Lung microvascular endothelial cell (primary cell): ENCODE results near the gene RAB8A. TPM values are rescaled to one million over a fixed set of nuclear protein-coding genes. Genes with fewer than 3 reads are reported as not detected.
"Not testable (repeated sequence)": the region's sequence is repeated elsewhere in the genome, so short reads cannot be mapped to it uniquely, and the experiment has no call there.

Source experiments
- DNase-seq, 2 donors: peaks; one replicate each; pipeline versions ENCODE4 v3.0.0 to v3.0.0-alpha.2; 2010; ENCODE audit warnings: low read depth in 2 of 2
- total RNA-seq: library from RNA; depleted of rRNA; stranded (reverse); fragments of >200 nt; gene quantifications from 2 replicates; pipeline ENCODE4 v1.2.1, GENCODE V29; 2014

Gene RAB8A
- total RNA-seq, 1 donor from 2014 or later, result 114 TPM

DNA sequence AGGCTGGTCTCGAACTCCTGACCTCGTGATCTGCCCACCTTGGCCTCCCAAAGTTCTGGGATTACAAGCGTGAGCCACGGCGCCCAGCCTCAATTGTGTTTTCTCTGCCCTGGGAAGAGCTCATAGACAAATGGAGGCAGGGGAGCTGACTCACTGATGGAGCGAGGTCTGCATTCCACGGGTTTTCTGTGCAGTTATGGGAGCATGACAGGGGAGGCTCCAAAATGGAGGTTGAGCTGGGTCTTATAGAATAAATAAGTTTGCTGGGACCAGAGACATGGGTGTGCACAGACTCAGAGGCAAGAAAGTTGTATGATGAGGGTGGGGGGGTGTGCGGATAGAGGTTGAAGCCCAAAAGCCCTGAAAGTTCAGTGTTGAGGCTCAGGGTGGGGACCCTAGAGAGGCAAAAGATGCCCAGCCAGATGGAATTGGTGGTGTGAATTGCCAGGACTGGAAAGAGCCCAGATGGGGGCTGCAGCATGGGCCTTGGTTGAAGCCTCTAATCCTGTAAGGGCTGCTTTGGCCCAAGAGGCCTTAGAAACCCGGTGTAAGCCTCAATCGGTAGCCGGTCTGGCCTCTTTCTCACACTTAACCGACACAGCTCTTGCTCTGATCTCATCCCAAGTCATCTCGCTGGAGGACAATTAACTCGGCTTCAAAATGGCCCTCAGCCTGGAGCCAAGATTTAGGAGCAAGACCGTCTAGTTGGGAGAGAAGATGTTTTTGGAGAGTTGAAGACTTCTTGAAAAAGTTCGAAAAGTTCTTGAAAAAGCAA lies 33.5 kb upstream of the RAB8A start:
- DNase-seq, result peak; percentile 50 to 63

DNA sequence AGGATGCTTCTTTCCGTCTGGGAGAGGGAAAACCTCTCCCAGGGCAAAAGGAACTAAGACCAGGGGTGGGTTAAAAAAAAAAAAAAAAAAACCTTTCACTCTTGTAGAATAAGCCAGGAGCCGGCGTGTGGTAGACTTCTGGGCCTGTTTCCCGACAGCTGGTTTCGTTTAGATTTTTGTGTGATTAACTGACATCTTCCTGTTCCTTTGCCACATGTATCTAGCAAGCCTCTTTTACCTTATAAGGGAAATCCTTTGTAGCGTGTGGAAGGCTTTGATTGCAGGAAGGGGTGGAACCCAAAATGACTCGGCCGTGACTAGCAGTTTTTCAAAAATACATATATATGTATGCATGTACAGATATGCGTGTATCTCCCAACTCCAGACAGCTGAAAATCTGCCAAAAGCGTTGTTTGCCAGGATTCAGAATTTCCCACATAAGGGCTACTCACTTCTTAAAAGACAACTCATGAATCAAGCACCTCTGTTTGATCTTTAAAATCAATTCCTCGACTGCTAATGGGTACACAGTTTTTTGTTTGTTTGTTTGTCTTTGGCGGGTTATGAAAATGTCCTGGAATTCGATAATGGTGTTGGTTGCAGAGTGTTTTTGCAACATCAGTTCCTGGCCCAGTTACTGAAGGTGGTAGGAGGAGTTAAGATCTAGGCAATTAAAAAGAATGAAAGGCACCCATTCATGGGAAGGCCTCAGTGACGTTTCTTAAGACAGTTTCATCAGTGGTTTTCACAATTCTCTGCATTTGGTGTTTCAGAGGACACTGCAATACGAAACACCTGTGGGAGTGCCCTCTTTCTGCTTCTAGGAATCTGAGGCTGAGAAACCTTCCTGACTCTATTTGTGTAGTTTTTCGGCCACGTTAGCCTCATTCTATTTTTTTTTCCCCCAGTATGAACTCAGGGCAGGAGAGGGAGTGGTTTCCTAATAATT lies 32.7 kb upstream of the RAB8A start:
- DNase-seq, result peak; percentile 96 to 98

DNA sequence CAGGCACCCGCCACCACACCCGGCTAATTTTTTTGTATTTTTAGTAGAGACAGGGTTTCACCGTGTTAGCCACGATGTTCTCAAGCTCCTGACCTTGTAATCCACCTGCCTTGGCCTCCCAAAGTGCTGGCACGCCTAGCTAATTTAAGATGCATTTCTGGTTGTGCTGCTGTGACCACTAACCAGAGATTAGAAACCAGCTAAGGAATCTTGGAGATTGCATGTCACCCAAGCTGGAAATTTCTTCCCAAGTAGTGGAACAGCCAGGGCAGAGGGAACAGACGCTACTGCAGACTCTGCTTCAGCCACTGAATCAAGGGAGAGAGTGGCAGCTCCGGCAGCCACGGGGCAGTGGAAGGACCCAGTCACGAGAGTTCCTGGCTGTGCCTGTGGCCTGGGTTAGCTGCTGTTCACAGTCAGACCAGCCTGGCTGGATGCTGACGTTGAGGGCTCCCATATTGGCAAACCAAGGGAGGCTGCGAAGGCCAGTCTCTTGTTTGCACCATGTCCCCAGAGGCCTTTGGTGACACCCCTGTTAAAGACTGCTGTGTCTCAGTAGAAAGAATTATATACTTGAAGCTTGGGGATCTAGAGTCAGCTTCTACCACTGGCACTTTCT lies 27.5 kb upstream of the RAB8A start:
- DNase-seq, result no peak

DNA sequence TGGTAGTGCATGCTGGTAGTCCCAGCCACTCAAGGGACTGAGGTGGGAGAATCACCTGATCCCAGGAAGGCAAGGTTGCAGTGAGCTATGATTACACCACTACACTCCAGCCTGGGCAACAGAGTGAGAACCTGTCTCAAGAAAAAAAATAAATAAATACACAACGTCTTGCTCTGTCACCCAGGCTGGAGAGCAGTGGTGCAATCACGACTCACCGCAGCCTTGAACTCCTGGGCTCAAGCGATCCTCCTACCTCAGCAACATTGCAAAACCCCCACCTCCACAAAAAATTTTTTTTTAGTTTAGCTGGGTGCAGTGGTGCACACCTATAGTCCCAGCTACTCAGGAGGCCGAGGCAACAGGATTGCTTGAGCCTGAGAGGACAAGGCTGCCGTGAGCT lies 26.6 kb upstream of the RAB8A start:
- no peak for DNase-seq

DNA sequence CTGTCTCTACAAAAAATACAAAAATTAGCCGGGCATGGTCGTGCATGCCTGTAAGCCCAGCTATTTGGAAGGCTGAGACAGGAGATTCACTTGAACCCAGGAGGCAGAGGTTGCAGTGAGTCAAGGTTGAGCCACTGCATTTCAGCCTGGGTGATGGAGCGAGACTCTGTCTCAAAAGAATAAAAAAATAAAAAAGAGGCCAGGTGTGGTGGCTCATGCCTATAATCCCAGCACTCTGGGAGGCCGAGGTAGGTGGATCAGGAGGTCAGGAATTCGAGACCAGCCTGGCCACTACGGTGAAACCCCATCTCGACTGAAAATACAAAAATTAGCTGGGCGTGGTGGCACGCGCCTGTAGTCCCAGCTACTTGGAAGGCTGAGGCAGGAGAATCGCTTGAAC lies 24.3 kb upstream of the RAB8A start:
- DNase-seq, result not testable (repeated sequence)

DNA sequence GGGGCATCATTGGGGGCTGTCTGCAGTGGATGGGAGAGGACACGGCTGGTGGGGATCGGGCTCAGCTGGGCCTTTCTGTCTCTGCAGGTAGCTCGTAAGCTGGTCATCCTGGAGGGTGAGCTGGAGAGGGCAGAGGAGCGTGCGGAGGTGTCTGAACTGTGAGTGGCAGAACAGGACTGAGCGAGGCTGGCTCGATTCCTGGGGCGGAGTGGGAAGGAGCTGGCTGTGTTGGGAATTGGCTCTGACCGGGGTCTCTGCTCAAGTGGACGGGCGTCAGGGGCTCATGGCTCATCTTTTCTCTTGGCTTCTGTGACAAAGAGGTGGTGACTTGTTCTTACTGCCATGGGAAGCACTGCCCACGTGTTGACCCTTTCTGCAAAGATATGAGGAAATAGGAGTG lies 23.7 kb upstream of the RAB8A start:
- no peak for DNase-seq

DNA sequence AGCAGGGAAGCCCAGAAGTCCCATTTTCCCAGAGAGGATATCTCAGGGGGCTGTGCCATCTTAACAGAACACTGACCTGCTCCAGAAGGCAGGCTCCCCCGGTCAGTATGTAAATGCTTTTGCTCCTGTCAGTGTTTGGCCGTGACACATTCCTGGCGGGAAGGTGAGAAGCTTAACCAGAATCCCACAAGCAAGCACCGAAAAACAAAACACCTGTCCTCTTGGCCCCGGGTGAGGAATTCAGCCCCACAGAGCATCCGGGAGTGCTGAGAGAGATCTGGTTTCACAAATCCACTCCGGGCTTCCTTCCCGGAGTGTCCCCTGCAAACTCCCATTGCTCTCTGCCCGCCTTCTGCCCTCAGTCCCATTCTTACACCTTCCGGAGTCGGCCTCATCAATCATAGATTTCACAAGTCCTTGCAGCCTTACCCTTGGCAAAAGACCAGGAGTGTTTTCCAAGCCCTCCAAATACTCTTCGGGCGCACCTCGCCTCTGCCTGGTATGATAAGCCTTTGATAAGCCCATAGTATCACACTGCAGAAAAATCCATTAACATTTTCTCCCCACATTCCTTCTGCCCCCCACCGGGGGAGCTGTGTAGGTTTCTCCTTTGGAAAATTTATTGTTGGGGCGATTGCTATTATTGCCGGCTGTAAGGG lies 23.2 kb upstream of the RAB8A start:
- DNase-seq, result peak; percentile 56 to 75

DNA sequence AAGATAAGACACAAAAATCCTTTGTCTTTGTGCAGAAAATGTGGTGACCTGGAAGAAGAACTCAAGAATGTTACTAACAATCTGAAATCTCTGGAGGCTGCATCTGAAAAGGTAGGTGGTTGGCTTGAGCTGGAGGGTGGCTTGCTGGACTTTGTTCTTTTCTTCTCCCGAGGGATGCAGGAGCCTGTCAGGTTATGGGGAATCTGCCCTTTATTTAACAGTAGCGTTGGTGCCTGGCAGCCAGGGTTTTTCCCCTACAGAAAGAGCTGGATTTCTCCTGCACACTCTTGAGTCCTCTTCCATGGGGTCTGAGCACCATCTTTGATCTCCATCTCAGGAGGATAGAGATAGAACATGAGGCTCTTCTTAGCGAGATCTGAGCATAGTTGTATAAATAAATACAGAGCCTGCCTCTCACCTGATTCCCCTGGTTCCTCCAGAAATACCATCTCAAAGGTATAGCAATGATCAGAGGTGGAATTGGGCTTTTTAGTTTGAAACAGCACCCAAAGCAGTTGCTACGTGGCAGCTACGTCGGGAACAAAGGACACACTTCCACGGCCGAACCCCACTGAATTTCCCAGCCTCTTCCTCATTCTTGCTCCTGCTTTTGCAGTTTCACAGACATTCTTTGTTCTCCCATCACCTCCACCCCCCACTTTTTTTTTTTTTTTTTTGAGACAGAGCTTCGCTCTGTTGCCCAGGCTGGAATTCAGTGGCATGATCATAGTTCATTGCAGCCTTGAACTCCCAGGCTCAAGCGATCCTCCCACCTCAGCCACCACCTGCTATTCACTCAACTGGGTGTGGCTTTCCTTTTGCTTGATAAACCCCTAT lies 22.5 kb upstream of the RAB8A start:
- no peak for DNase-seq

DNA sequence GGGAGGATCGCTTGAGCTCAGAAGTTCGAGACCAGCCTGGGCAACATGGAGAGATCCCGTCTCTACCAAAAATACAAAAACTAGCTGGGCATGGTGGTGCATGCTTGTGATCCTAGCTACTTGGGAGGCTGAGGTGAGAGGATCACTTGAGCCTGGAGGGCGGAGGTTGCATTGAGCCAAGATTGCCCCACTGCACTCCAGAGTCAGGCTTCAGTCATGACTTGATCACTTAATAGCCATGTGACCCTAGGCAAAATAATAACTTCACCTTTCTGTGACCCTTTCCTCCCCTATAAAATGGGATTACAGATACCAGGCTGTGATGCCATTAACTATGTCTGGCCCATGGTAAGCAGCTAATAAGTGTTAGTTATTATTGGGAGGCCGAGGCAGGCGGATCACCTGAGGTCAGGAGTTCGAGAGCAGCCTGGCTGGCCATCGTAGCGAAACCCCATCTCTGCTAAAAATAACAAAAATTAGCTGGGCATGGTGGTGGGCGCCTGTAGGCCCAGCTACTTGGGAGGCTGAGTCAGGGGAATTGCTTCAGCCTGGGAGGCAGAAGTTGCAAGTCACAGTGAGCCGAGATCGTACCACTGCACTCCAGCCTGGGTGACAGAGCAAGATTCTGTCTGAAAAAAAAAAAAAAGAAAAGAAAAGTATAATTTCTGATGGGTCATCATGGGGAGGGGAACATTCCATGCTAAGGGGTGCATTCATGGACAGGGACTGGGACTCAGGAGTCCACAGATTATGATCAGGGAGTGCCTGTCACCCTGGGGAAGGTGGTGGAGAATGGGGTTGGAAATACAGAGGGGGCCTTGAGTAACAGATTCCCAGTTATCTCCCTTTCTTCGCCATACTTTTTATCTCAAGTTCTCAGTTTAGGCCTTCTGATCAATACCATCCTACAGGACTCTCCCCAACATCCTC lies 19.9 kb upstream of the RAB8A start:
- DNase-seq, result no peak

DNA sequence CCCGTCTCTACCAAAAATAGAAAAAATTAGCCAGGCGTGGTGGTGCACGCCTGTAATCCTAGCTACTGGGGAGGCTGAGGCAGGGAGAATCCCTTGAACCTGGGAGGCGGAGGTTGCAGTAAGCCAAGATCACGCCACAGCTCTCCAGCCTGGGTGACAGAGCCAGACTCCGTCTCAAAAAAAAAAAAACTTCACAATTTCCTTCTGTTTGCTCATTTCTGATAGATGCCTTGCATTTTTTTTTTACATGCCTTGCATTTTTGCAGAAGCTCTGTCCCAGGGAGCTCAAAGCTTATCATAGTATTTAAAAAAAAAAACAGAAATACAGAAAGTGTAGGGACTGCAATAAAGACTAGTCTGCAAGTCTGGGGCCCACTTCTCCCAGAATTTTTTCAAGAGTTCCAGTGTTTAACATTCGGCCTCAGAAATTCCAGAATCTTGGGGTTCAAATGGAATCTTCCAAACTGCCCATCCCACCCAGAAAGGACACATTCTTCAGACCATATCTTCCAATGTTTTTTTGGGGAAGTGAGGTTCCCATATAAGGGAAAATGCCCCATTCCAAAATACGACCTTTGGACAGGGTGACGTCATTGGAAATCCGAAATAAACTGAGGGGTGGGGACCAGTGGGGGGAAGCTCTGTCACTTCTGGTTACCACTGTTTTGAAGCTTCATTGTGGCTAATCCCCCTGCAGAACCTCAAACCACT lies 17.2 kb upstream of the RAB8A start:
- DNase-seq, result no peak

DNA sequence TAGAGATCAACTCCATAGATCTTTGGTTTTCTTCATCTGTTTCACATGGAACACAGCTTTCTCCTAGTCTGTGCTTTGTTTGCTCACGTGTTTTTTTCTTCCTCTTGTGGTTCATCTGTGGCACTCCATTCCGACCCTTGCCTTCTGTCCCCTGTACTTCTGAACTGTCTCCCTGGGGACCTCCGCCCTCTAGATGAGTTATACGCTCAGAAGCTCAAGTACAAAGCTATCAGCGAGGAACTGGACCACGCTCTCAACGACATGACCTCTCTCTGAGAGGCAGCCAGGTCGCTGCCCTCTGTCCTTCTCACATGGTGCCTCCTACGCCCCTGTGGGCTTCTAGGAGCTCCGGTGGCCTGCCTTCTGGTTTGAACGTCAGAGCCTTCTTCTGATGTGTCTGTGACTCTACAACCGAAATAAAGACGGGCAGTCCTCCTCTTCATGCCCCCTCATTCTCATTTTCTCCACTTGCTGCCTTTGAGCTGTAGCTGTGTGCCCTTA lies 16.6 kb upstream of the RAB8A start:
- DNase-seq, result no peak

DNA sequence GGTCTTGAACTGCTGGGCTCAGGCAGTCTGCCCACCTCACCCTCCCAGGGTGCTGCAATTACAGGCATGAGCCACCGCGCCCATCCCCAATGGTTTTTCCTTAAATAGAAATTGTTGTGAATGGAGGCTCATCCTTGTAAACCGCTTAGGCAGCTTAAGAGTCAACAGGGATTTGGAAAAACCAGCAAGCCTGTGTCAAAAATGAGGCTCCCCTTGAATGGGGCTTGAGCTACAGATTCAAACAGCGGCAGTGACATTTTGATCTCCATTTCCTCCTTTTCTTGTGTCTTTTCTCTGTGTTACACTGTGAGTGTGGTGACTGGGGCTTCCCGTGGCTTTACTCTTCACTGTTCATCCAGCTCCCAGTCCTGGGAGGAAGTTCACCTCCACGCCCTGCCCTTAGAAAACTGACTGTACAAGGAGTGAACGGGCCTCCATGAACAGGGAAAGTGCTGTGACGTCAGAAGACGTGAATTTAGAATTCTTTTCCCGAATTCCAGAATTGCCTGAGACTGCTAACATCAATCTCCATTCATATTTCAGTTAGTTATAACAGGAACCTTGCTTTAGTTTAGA lies 15.3 kb upstream of the RAB8A start:
- DNase-seq, result peak; percentile 56 to 57

DNA sequence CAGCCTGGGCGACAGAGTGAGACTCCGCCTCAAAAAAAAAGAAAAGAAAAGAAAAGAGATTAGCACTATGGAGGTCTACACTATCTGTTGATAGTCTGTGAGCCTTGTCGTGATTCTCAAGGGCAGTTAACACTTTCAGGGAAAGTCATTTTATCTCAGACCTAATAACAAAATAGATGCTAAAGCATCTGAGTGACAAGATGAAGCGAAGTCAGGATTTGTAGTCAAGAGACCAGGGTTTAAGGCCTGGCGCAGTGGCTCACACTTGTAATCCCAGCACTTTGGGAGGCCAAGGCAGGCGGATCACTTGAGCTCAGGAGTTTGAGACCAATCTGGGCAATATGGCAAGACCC lies 13.3 kb upstream of the RAB8A start:
- DNase-seq, result no peak

DNA sequence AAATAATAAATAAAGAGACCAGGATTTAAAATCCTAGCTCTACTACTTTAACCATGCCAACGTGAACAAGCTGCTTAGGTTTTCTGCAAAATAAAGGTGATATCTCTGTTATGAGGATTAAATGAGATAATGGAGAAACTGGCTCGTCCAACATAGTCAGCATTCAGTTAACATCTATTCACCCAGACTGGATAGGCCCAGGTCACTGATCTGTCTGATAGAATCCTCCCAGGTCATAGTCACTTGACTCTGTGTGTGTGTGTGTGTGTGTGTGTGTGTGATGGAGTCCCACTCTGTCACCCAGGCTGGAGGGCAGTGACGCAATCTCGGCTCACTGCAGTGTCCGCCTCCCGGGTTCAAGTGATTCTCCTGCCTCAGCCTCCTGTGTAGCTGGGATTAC lies 12.9 kb upstream of the RAB8A start:
- no peak for DNase-seq

DNA sequence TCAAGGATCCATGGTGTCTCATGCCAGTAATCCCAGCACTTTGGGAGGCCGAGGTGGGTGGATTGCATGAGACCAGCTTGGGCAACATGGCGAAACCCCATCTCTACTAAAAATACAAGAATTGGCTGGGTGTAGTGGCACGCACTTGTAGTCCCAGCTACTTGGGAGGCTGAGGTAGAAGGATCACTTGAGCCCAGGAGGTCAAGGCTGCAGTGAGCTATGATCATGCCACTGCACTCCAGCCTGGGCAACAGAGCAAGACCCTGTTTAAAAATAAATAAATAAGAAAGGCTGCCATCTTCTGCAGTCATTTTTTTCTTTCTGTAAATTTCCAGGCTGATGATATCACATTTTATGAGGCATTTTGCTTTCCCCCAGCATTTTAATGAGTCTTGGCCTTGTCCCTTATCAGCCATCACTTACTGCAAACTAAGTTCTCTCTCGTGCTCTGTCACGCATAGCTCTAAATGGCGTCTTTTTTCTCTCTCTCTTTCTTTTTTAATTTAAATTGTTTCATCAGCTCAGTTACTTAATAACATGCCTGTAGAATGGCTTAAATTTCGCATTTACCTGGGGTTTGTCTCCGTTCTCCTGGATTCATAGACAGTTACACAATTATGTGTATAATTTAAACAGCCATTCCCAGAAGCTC lies 12.2 kb upstream of the RAB8A start:
- DNase-seq, result not testable (repeated sequence)

DNA sequence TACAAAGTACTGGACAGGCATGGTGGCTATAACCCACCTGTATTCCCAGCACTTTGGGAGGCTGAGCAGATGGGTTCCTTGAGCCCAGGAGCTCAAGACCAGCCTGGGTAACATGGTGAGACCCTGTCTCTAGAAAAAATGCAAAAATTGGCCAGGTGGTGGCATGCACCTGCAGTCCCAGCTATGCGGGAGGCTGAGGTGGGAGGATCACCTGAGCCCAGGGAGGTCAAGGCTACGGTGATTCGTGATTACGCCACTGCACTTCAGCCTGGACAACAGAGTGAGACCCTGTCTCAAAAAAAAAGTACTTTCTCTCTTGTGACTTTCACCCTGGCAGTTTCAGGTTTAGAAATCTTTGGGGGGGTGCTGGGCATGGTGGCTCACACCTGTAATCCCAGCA lies 11.2 kb upstream of the RAB8A start:
- DNase-seq, result no peak

DNA sequence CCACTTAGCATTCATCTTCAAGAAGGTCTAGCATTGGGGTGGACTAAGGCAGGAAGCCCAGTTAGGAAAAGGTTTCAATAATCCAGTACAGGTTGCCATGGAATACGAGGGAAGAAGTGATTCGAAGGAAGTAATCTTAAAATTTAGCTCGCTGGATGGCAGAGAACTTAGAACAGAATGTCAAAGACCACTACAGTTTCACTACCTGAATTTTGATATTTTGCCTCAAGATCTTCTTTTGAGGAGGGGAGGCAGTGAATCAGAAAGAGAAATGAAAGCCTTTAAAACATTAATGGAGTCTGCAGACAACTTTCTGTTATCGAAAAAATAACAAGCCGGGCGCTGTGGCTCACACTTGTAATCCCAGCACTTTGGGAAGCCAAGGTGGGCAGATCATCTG lies 7.0 kb upstream of the RAB8A start:
- DNase-seq, result no peak

DNA sequence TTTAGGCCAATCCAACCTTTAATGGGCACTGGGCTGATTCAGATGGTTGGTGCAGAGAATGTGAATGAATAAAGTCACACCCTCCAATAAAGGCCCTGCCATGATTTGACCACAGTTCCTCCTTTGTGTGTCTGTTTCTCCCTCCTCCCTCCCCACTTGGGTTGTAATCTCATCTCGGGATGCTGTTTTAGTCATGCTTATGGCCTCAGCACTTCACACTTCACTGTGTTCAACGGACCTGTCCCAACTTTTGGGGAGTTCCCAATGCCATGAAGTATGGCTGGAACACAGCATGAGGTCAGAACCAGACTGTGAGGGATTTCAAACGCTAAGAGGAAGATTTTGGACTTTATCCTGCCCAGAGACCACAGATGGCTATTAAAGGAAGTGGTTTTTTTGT lies 5.6 kb upstream of the RAB8A start:
- DNase-seq, result no peak
